Gastroesophageal sphincter (tissue), 3 donors: ENCODE data around the gene UROS.

Experiments used
- POLR2A ChIP-seq, 2 donors: fragments of 450-650 bp; IDR thresholded peaks; one replicate each; pipeline ENCODE4 v1.6.1; 2017; ENCODE audit warnings: antibody characterized with exemption in 2 of 2, mild to moderate bottlenecking in 2 of 2, moderate library complexity in 1 of 2
- POLR2AphosphoS5 ChIP-seq: sonication (generic); formaldehyde crosslinking; IDR thresholded peaks from one replicate; pipeline ENCODE4 v1.6.1; 2017; ENCODE audit warnings: antibody characterized with exemption
- TF ChIP-seq, protein P1 (sequence below), 4 experiments: fragments of 200-600 bp in 2 of 4; fragments of 450-650 bp in 2 of 4; sonication (generic) in 1 of 4; IDR thresholded peaks; one replicate each; pipeline ENCODE4 v1.5.1; 2017 to 2019; ENCODE audit warnings: antibody characterized with exemption in 4 of 4, mild to moderate bottlenecking in 2 of 4, moderate library complexity in 2 of 4

- TF ChIP-seq, protein P1, sequence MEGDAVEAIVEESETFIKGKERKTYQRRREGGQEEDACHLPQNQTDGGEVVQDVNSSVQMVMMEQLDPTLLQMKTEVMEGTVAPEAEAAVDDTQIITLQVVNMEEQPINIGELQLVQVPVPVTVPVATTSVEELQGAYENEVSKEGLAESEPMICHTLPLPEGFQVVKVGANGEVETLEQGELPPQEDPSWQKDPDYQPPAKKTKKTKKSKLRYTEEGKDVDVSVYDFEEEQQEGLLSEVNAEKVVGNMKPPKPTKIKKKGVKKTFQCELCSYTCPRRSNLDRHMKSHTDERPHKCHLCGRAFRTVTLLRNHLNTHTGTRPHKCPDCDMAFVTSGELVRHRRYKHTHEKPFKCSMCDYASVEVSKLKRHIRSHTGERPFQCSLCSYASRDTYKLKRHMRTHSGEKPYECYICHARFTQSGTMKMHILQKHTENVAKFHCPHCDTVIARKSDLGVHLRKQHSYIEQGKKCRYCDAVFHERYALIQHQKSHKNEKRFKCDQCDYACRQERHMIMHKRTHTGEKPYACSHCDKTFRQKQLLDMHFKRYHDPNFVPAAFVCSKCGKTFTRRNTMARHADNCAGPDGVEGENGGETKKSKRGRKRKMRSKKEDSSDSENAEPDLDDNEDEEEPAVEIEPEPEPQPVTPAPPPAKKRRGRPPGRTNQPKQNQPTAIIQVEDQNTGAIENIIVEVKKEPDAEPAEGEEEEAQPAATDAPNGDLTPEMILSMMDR (IDR thresholded peaks at IDR 0.05) = no peak
- TF ChIP-seq POLR2AphosphoS5 (no peak), POLR2A (IDR thresholded peaks at IDR 0.05) (no peak)
Observed at GRCh38 chr10:125777806-125778205, 45.3 kb downstream of the UROS start.
